Vagina (tissue), 2 donors: ENCODE measurements around the gene KIF16B.

Experiments
- CTCF ChIP-seq, 3 experiments: fragments of 450-650 bp in 2 of 3; fragments of 200-600 bp in 1 of 3; sonication (generic) in 1 of 3; IDR thresholded peaks; one replicate each; pipeline ENCODE4 v1.5.1; 2017 to 2019; ENCODE audit warnings: antibody characterized with exemption in 3 of 3, mild to moderate bottlenecking in 2 of 3, moderate library complexity in 2 of 3
- POLR2A ChIP-seq, 2 donors: fragments of 450-650 bp; IDR thresholded peaks; one replicate each; pipeline ENCODE4 v1.6.1; 2017; ENCODE audit warnings: antibody characterized with exemption in 2 of 2, mild to moderate bottlenecking in 2 of 2, moderate library complexity in 2 of 2

- TF ChIP-seq CTCF (IDR thresholded peaks at IDR 0.05), result no peak
- TF ChIP-seq POLR2A (IDR thresholded peaks at IDR 0.05), result no peak
Observed at GRCh38 chr20:16451982-16452381, 121.3 kb downstream of the KIF16B start.
